HG03558 (cell line): Measurements from ENCODE around the gene SULT1E1.
A peak's percentile ranks its signal among the peaks of the same experiment; 100 is the strongest.

Experiments used
- ATAC-seq: cut with Tn5 transposase; IDR thresholded peaks from one replicate; pipeline ENCODE4 v1.9.1; 2021; ENCODE audit warnings: moderate number of reproducible peaks; ENCODE audit not compliant: unreplicated experiment; ENCODE audit errors: extremely low read depth

The SULT1E1 gene, protein sequence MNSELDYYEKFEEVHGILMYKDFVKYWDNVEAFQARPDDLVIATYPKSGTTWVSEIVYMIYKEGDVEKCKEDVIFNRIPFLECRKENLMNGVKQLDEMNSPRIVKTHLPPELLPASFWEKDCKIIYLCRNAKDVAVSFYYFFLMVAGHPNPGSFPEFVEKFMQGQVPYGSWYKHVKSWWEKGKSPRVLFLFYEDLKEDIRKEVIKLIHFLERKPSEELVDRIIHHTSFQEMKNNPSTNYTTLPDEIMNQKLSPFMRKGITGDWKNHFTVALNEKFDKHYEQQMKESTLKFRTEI

GRCh38 chr4:69860052-69860451, at the start of gene SULT1E1:
TSS of gene SULT1E1 (minus strand) at chr4:69860145. CDS start at chr4:69857644, 2,501 bp downstream.
- ATAC-seq: no peak

DNA sequence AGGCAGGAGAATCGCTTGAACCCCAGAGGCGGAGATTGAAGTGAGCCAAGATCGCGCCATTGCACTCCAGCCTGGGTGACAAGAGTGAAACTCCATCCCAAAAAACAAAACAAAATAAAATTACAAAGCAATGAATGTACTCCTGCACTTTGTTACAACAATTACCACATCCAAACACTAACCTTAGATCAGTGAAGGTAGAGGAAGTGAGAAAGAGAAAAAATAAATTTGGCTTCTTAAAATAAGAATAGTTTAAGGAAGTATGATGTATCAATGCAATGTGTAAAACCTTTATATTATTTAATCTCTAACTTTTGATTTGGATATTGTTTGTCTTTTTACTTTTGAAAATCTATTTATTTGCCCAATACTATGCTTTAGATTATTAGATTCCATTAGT, 49.2 kb upstream of the SULT1E1 start:
- ATAC-seq: no peak

GRCh38 chr4:69907151-69907550, 47.2 kb upstream of the SULT1E1 start:
- ATAC-seq: no peak

DNA sequence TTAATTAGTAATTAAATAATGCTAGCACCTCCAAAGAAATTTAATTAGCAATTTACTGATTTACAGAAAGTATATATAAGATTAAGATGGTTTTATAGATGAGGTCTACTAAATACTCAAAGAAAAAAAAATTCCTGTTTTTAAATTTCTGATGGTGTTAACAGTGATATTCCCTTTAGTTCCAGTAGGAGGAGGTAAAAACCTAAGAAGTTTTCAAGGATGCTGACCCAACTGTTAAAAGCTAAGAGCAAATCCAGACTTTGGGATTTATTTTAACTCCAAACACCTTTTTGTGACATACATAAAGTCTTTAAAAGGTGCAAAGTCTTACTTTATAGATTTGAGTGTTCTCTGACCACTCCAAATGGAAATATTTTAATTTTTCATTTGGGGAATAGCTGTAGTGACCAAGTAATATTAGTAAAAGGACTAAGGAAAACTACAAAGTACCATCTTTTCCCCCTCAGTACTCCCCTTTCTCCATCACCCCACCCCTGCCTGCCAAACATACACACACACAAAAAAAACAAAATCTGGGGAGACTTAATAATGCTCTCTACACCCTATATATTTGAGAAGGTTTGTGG, 36.7 kb upstream of the SULT1E1 start:
- no peak for ATAC-seq

GRCh38 chr4:69894721-69895120, 34.8 kb upstream of the SULT1E1 start:
- ATAC-seq: no peak

- ATAC-seq: no peak
Measured at GRCh38 chr4:69894186-69894585, 34.2 kb upstream of the SULT1E1 start.

GRCh38 chr4:69888336-69888735, 28.4 kb upstream of the SULT1E1 start:
- ATAC-seq: no peak

DNA sequence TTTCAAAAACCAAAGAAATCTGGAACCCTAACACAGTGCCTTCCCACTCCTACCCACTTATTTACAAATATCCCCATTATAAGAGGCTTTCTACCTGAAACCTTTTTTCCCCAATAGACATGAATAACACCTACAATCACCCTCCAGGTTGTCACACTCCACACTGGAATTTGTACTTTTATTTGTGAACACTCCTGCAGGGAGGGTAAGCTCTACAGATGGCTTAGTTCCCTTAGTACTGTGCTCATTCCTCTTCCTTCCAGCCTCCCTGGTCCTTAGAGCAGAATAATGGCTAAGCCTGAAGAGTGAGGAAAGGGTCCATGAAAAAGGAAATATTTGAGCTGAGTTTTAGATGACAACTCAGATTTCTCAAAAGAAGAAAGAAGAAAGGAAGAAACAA, 22.2 kb upstream of the SULT1E1 start:
- ATAC-seq: no peak

- peak; percentile 85 for ATAC-seq
Measured at GRCh38 chr4:69881173-69881773, 21.3 kb upstream of the SULT1E1 start.

DNA sequence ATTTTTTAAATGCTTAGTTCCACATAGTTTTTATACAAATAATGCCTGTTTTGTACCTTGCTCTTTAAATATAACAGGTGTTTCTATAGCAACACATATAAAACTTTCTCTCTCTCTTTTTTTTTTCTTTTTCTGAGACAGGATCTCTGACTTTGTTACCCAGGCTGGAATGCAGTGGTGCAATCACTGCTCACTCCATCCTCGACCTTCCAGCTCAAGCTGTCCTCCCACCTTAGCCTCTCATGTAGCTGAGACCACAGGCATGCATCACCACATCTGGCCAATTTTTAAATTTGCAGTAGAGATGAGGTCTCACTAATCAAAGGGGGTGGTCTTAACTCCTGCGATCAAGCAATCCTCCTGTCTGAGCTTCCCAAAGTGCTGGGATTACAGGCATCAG, 18.3 kb upstream of the SULT1E1 start:
- ATAC-seq: no peak

GRCh38 chr4:69877453-69877852, 17.5 kb upstream of the SULT1E1 start:
- ATAC-seq: no peak

GRCh38 chr4:69876071-69876470, 16.1 kb upstream of the SULT1E1 start:
- ATAC-seq: no peak

GRCh38 chr4:69875576-69875975, 15.6 kb upstream of the SULT1E1 start:
- no peak for ATAC-seq

GRCh38 chr4:69874507-69874906, 14.6 kb upstream of the SULT1E1 start:
- ATAC-seq: no peak

DNA sequence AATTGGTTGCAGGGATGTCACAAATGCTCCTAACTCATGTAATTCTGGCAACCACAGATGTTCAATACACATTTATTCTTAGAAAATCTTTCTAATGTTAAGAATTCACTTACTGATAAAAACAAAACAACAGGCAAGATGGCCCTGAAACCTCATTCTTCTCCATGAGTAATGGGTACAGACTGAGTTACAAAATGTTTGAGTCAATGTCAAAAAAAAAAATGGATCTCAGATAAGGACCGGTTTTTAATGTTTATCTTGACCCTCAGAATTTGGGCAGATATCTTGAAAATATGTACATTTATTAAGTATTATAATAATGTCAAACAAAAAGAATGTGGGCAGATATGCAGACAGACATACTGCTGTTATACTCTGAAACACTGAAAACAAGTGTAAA, 1.8 kb upstream of the SULT1E1 start:
- no peak for ATAC-seq

- no peak for ATAC-seq
Measured at GRCh38 chr4:69860521-69861298, 765 bp upstream of the SULT1E1 start.

DNA sequence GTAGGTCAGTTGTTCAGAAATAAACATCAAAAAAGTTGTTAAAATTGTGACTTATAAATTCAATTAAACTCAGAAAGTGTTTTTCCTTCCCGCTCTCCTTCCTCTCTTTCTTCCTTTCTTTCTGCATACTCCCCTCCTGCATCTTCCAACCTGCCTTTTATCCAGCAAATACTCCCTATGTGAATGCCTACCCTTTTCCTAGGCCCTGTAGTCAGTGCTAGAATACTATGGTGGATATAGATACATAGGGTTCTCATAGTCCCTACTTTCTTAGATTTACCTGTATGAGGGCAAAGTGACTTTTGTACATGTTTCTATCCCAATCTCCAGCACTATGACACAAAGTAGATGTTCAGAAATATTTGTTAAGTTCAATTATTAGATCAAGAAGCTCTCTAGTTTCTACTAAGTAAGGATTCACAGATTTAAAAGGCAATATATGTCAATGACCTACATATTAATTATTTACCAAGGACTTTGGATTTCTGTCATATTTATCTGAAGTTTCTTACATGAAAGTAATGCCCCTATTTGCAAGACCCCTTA, 732 bp downstream of the SULT1E1 start:
- ATAC-seq: no peak

- no peak for ATAC-seq
Measured at GRCh38 chr4:69858690-69859089, 1.3 kb downstream of the SULT1E1 start.

GRCh38 chr4:69855822-69856221, 4.1 kb downstream of the SULT1E1 start:
- ATAC-seq: no peak

DNA sequence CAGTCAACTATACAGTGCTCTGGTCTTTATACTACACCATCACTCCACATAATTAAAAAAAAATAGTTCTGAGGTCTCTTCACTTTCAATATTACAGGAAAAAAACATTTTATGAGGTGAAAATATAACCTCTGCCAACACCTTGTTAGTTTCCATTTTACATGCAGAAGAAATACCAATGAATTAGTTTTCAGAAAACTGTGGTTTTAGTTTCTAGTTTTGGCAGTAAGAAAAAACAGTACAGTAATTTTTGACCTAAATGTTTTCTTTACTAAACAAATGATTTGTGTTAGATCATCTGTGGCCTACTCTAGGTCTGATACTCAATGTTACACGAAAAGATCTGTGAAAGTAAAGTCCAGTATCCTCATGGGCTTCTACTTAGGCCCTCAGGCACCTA, 10.0 kb downstream of the SULT1E1 start:
- ATAC-seq: peak; percentile 79

GRCh38 chr4:69849297-69849696, 10.6 kb downstream of the SULT1E1 start:
- no peak for ATAC-seq
